ENCODE results near the gene SRGAP1. TPM values are rescaled to one million over a fixed set of nuclear protein-coding genes. Genes with fewer than 3 reads are reported as not detected.
"Not testable (repeated sequence)": the region's sequence is repeated elsewhere in the genome, so short reads cannot be mapped to it uniquely, and the experiment has no call there.

The SRGAP1 gene
- total RNA-seq, 1 donor from 2014 or later, result 3.0 TPM

DNA sequence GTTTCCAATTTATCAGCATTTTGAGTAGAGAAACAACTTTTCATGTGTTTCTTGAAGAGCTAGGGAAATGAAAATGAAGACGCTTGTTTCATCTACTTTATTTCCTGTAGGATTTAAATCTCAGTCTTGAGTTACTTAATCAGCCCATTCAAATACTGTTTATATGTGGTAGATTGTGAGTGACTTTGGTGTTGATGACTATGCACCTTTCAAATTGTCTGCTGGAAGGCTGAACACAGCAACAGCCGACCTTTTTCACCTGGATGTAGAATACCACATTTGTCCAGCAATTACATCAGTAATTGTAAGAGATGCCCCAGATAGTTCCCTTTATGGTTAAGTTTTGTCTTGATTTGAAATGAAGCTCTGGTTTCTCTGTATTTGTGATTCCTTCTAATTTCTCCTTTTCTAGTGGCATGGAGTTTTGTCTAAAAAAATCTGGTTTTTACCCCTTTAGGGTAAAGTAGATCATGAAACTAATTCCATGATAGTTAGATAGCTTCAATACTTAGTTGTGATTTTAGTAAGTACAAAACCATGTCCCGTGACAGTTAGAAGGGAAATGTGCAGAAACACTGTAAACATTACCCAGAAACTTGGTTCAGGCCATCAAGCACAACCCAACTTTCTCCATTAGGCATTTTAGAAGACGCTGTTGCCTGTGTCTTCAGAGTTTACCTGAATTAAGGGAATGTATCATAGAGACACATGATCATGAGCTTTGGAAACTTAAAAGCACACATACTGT lies 165.0 kb downstream of the SRGAP1 start:
- no peak for DNase-seq (ENCODE audit: low spot score)
- H3K36me3 Mint-ChIP-seq, result peaks cover 13% of the 10 kb centered on the region
- no peak overlapping the region for H3K4me3 Mint-ChIP-seq
- H3K9ac ChIP-seq, result no peak overlapping the region
- H3K9me3 Mint-ChIP-seq, result peaks cover 11% of the 10 kb centered on the region
- H3K27ac ChIP-seq, result no peak overlapping the region
- H3K4me1 Mint-ChIP-seq, result peaks cover 10% of the 10 kb centered on the region
- H3K27ac Mint-ChIP-seq, result no peak overlapping the region
- H3K27me3 ChIP-seq, result no peaks in the 10 kb centered on the region
- no peak overlapping the region for H2AFZ ChIP-seq (replicated peaks)
- no peaks in the 10 kb centered on the region for H3K4me1 ChIP-seq
- peaks cover 2% of the 10 kb centered on the region for H3K27me3 Mint-ChIP-seq (ENCODE audit: insufficient read depth, low read depth)
- H3K36me3 ChIP-seq, result no peaks in the 10 kb centered on the region
- no peaks in the 10 kb centered on the region for H3K9me3 ChIP-seq (ENCODE audit: low read depth)
- H3K79me2 ChIP-seq (ENCODE audit: low read depth), result no peaks in the 10 kb centered on the region
- no peak overlapping the region for H3K4me3 ChIP-seq
- no peak overlapping the region for H3K4me2 ChIP-seq
- no peaks in the 10 kb centered on the region for H4K20me1 ChIP-seq (ENCODE audit: low read depth)
- no peaks in the 10 kb centered on the region for H3F3A ChIP-seq (ENCODE audit: low read depth)
- TF ChIP-seq EZH2 (IDR thresholded peaks at IDR 0.05) (no peak), EZH2phosphoT487 (IDR thresholded peaks at IDR 0.05) (no peak)
- TF ChIP-seq, protein P1, sequence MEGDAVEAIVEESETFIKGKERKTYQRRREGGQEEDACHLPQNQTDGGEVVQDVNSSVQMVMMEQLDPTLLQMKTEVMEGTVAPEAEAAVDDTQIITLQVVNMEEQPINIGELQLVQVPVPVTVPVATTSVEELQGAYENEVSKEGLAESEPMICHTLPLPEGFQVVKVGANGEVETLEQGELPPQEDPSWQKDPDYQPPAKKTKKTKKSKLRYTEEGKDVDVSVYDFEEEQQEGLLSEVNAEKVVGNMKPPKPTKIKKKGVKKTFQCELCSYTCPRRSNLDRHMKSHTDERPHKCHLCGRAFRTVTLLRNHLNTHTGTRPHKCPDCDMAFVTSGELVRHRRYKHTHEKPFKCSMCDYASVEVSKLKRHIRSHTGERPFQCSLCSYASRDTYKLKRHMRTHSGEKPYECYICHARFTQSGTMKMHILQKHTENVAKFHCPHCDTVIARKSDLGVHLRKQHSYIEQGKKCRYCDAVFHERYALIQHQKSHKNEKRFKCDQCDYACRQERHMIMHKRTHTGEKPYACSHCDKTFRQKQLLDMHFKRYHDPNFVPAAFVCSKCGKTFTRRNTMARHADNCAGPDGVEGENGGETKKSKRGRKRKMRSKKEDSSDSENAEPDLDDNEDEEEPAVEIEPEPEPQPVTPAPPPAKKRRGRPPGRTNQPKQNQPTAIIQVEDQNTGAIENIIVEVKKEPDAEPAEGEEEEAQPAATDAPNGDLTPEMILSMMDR (IDR thresholded peaks at IDR 0.05), result no peak

DNA sequence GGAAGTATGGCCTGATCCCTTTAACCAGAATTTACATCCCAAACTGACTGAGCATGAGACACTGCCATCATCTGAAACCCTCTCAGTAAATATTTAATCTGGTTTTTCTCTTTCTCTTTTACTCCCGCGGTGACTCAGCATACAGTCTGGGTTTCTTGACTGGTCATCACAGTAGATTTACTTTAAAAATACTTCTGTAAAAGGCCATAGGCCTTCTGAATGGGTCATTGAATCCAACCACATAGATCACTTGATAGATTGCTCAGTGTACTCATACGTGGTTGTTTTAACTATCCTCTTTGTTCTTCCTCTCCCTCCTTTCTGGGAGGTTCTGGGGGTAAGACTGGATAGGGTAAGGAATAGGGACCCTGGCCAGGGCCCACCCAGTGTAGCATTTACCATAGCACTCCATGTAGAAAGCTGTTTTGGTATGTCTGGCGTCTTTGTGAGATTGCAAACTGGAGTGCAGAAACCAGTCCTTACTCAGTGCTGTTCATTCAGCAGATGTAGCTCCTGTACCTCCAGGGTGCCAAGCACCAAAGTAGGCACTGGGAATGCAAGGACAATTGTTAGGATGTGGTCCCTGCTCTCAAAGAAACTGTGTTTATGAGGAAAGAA lies 165.7 kb downstream of the SRGAP1 start:
- no peaks in the 10 kb centered on the region for H3K79me2 ChIP-seq (ENCODE audit: low read depth)
- TF ChIP-seq, protein P1 (IDR thresholded peaks at IDR 0.05), result no peak
- TF ChIP-seq EZH2phosphoT487 (IDR thresholded peaks at IDR 0.05), result no peak
- no peak for TF ChIP-seq EZH2 (IDR thresholded peaks at IDR 0.05)
- Mint-ChIP-seq H3K4me3 (no peak overlapping the region), H3K27ac (no peak overlapping the region), H3K27me3 (ENCODE audit: insufficient read depth, low read depth) (peaks cover 2% of the 10 kb centered on the region), H3K36me3 (peaks cover 15% of the 10 kb centered on the region), H3K4me1 (peaks cover 10% of the 10 kb centered on the region), H3K9me3 (peaks cover 11% of the 10 kb centered on the region)
- DNase-seq (ENCODE audit: low spot score), result no peak
- no peaks in the 10 kb centered on the region for H3F3A ChIP-seq (ENCODE audit: low read depth)
- no peak overlapping the region for H3K4me3 ChIP-seq
- H2AFZ ChIP-seq (replicated peaks), result no peak overlapping the region
- no peak overlapping the region for H3K27ac ChIP-seq
- H3K4me1 ChIP-seq, result no peaks in the 10 kb centered on the region
- H3K36me3 ChIP-seq, result no peaks in the 10 kb centered on the region
- no peaks in the 10 kb centered on the region for H4K20me1 ChIP-seq (ENCODE audit: low read depth)
- no peaks in the 10 kb centered on the region for H3K27me3 ChIP-seq
- no peak overlapping the region for H3K9ac ChIP-seq
- no peaks in the 10 kb centered on the region for H3K9me3 ChIP-seq (ENCODE audit: low read depth)
- no peak overlapping the region for H3K4me2 ChIP-seq

DNA sequence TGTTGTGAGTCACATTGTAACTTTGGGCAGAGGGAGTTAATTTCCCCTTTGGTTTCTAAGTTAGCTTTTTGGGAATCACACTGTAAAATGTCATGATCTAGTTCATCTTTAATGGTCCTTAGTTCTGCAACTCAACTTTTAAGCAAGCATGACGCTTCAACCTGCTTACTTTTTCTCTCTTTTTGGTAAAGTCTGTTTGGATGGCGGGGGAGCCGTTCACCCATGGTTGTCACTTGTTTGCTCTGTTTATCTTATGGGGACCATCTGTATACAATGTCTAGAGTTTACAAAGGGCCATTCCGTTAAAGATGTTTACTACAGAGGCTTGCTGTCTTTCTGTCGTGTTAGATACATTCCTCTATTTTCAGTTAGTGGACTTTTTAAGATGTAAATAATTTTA lies 172.0 kb downstream of the SRGAP1 start:
- no peaks in the 10 kb centered on the region for H3K27me3 ChIP-seq
- no peak overlapping the region for H3K4me2 ChIP-seq
- no peak overlapping the region for H3K27ac ChIP-seq
- no peaks in the 10 kb centered on the region for H3K4me1 ChIP-seq
- no peak overlapping the region for H3K9ac ChIP-seq
- no peaks in the 10 kb centered on the region for H3K9me3 ChIP-seq (ENCODE audit: low read depth)
- H3K4me3 ChIP-seq, result no peak overlapping the region
- H2AFZ ChIP-seq (replicated peaks), result no peak overlapping the region
- peaks cover 8% of the 10 kb centered on the region for H3K36me3 Mint-ChIP-seq
- no peaks in the 10 kb centered on the region for H3K79me2 ChIP-seq (ENCODE audit: low read depth)
- H3K9me3 Mint-ChIP-seq, result no peaks in the 10 kb centered on the region
- no peaks in the 10 kb centered on the region for H3K27me3 Mint-ChIP-seq (ENCODE audit: insufficient read depth, low read depth)
- DNase-seq (ENCODE audit: low spot score), result no peak
- no peak overlapping the region for H3K27ac Mint-ChIP-seq
- H3K4me1 Mint-ChIP-seq, result peaks cover 8% of the 10 kb centered on the region
- H3K4me3 Mint-ChIP-seq, result no peak overlapping the region
- TF ChIP-seq EZH2phosphoT487 (IDR thresholded peaks at IDR 0.05) (no peak), EZH2 (IDR thresholded peaks at IDR 0.05) (no peak)
- TF ChIP-seq, protein P1 (IDR thresholded peaks at IDR 0.05), result no peak
- H4K20me1 ChIP-seq (ENCODE audit: low read depth), result no peaks in the 10 kb centered on the region
- H3K36me3 ChIP-seq, result no peaks in the 10 kb centered on the region
- H3F3A ChIP-seq (ENCODE audit: low read depth), result no peaks in the 10 kb centered on the region

DNA sequence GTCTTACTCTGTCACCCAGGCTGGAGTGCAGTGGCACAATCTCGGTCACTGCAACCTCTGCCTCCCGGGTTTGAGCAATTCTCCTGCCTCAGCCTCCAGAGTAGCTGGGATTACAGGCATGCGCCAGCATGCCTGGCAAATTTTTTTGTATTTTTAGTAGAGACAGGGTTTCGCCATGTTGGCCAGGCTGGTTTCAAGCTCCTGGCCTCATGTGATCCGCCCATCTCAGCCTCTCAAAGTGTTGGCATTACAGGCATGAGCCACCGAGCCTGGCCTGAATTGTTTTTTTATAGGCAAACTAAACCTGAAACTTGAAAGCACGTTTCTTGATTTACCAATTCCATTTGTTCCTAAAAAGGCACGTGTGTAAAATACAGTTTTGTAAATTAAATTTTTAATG lies 173.6 kb downstream of the SRGAP1 start:
- H3K36me3 Mint-ChIP-seq, result peaks cover 11% of the 10 kb centered on the region
- not testable (repeated sequence) for H2AFZ ChIP-seq (replicated peaks); H3K79me2 ChIP-seq (ENCODE audit: low read depth)

More for the DNA sequence above, 173.6 kb downstream of the SRGAP1 start:
- not testable (repeated sequence) for H3K4me3 ChIP-seq; H3K9me3 Mint-ChIP-seq; H3K9ac ChIP-seq; H3K4me2 ChIP-seq; H3K27ac Mint-ChIP-seq; H3K4me1 Mint-ChIP-seq; H3F3A ChIP-seq (ENCODE audit: low read depth); H3K9me3 ChIP-seq (ENCODE audit: low read depth); H4K20me1 ChIP-seq (ENCODE audit: low read depth); H3K4me1 ChIP-seq; H3K36me3 ChIP-seq; H3K27ac ChIP-seq; H3K4me3 Mint-ChIP-seq; H3K27me3 Mint-ChIP-seq (ENCODE audit: insufficient read depth, low read depth); H3K27me3 ChIP-seq; DNase-seq (ENCODE audit: low spot score)
